Measurements from ENCODE around the gene PIGC. TPM values are rescaled to one million over a fixed set of nuclear protein-coding genes. Genes with fewer than 3 reads are reported as not detected.

PIGC gene
- 22.5 and 25.7 TPM in 2 replicates for total RNA-seq (2013; cell fraction: nucleolus; rRNA removed)
- 11.2 and 14.6 TPM in 2 replicates for total RNA-seq (2014; rRNA removed)
- 13.7 and 14.6 TPM in 2 replicates for total RNA-seq (2014; rRNA removed; fragmentation: Illumina TruSeq; extraction: Trizol)
- 11.0 and 11.3 TPM in 2 replicates for total RNA-seq (2021)
- 12.4 TPM for polyA plus RNA-seq (2011; ENCODE audit: low read depth)
- 34.7 and 37.3 TPM in 2 replicates for polyA plus RNA-seq (2011; rRNA removed)
- polyA plus RNA-seq (2011; cell fraction: cytosol; rRNA removed): 32.3 and 36.8 TPM in 2 replicates
- 20.8 and 25.0 TPM in 2 replicates for polyA plus RNA-seq (2011; cell fraction: nucleus; rRNA removed)
- 17.1 and 17.9 TPM in 2 replicates for polyA plus RNA-seq (2012)
- 16.0 and 20.1 TPM in 2 replicates for polyA plus RNA-seq (2014; fragmentation: Illumina TruSeq; extraction: Trizol)
- polyA plus RNA-seq (2014; fragmentation: Nextera tagmentation; extraction: Ambion mirVana): 10 to 100 TPM; 23.3 to 29.7 TPM
- polyA plus RNA-seq (2014; rRNA removed): 12.4 and 12.6 TPM in 2 replicates
- 10 to 100 TPM; 26.1 to 26.8 TPM for polyA plus RNA-seq (2016; fragmentation: Nextera tagmentation; extraction: Ambion mirVana)
- 43.6 and 50.8 TPM in 2 replicates for polyA minus RNA-seq (2011; rRNA and poly(A)+ RNA removed)
- 11.2 and 12.1 TPM in 2 replicates for polyA minus RNA-seq (2011; cell fraction: cytosol; rRNA and poly(A)+ RNA removed)
- polyA minus RNA-seq (2011; cell fraction: nucleus; rRNA and poly(A)+ RNA removed): 20.8 and 26.7 TPM in 2 replicates
- percentile 93 among the genes with signal in this experiment for Bru-seq, nascent RNA
- BruChase-seq, experiment 1, labeled RNA remaining after a 6-hour chase: percentile 77 among the genes with signal in this experiment
- BruChase-seq, experiment 2, labeled RNA remaining after a 2-hour chase: percentile 88 among the genes with signal in this experiment
- long read RNA-seq, experiment 1, transcript PIGC-201 (2 exons, 1,447 nt): major isoform, 27 of 33 reads
- long read RNA-seq, experiment 1, partial matches to known transcripts: 0 of 33 reads
- long read RNA-seq, experiment 1, other reads (novel, unspliced or antisense): 5 of 33 reads
- long read RNA-seq, experiment 2, transcript PIGC-201 (2 exons, 1,447 nt): major isoform, 206 of 254 reads
- long read RNA-seq, experiment 2, transcript PIGC-202 (1 exons, 2,630 nt): minor isoform, 12 of 254 reads
- long read RNA-seq, experiment 2, partial matches to known transcripts: 1 of 254 reads
- long read RNA-seq, experiment 2, other reads (novel, unspliced or antisense): 35 of 254 reads

GRCh38 chr1:172443666-172444453, at the start of gene PIGC:
Gene PIGC (minus strand): TSS chr1:172444069. CDS start chr1:172442622, 1,447 bp downstream.
- peaks cover 24% of the 10 kb centered on the region for H3K79me2 ChIP-seq (ENCODE audit: control insufficient read depth, insufficient read depth, low read length)
- no peaks in the 10 kb centered on the region for H3K4me1 ChIP-seq (ENCODE audit: control insufficient read depth, insufficient read depth, low read length)
- ATAC-seq (peak; percentile 99), DNase-seq (ENCODE audit: low read depth, low spot score) (peak; percentile 59), FAIRE-seq (peak; percentile 91)
- peak within 1 kb of the TSS; percentile 82 for H3K4me2 ChIP-seq (ENCODE audit: control insufficient read depth, insufficient read depth)
- ChIA-PET SMC1A (ENCODE audit: uncharacterized antibody, unreplicated experiment) (interaction anchor here (0.5 to 2.5 kb wide), 20 partner anchors 14 to 643 kb away, joined by 3 to 18 read pairs (median 4); no protein-coding TSS in a partner anchor), RAD21 (ENCODE audit: unreplicated experiment) (interaction anchor here (0.8 to 2.4 kb wide), 10 partner anchors 14 to 665 kb away, joined by 3 to 26 read pairs (median 3); no protein-coding TSS in a partner anchor), POLR2A (interaction anchor here (0.8 to 1.2 kb wide), 2 partner anchors 104 to 349 kb away, joined by 3 read pairs; no protein-coding TSS in a partner anchor), CTCF (interaction anchor here (0.8 to 7.8 kb wide), 32 partner anchors 9 to 641 kb away, joined by 3 to 91 read pairs (median 4); no protein-coding TSS in a partner anchor)
- TSS peak; percentile 70 for BruUV-seq (replicated peaks)
- H3K9me3 ChIP-seq (replicated peaks; ENCODE audit: control insufficient read depth, insufficient read depth, low read length): no peaks in the 10 kb centered on the region
- H3K27me3 ChIP-seq (replicated peaks in 1 of 2; ENCODE audit: control insufficient read depth in 2 of 2, insufficient read depth in 2 of 2, low read length in 1 of 2): no peaks in the 10 kb centered on the region
- intact Hi-C loops (cut with micrococcal nuclease; ENCODE audit: unreplicated experiment): loop anchor here (1.0 kb wide), 2 partner anchors 354 to 442 kb away; no protein-coding TSS in a partner anchor
- in situ Hi-C loops (cut with MboI): loop anchor here (25.0 kb wide), 1 partner anchor 657 kb away; the partner anchor contains the start of gene METTL13
- peak within 1 kb of the TSS; percentile 82 for H3K27ac ChIP-seq (ENCODE audit: control insufficient read depth, insufficient read depth)
- 6% methylated on average over 40 of the region's 43 CpGs for WGBS (ENCODE audit: insufficient coverage, insufficient replicate concordance, low lambda C conversion rate, missing lambda C conversion rate)
- H2AFZ ChIP-seq (ENCODE audit: control insufficient read depth, low read depth, low read length): peak within 1 kb of the TSS; percentile 93
- peak within 1 kb of the TSS; percentile 88 for H3K9ac ChIP-seq (ENCODE audit: control insufficient read depth, insufficient read depth, low read length)
- H4K20me1 ChIP-seq (ENCODE audit: control insufficient read depth, insufficient read depth): no peaks in the 10 kb centered on the region
- 0 out of 4 replicates have a peak, but pooled peaks cover 0 to 3% of the 10 kb centered on the region in 2 experiments for H3K36me3 ChIP-seq (ENCODE audit: control insufficient read depth in 2 of 2, insufficient read depth in 2 of 2, low read length in 1 of 2)
- peak within 1 kb of the TSS; percentile 94 for H3K4me3 ChIP-seq
- TF ChIP-seq BACH1 (IDR thresholded peaks at IDR 0.05; ENCODE audit: borderline replicate concordance) (no peak), RAD51 (IDR thresholded peaks at IDR 0.05) (no peak), KDM1A (IDR thresholded peaks at IDR 0.05; ENCODE audit: borderline replicate concordance) (no peak), NBN (IDR thresholded peaks at IDR 0.05) (0 out of 2 replicates have a peak, but pooled peaks have one; percentile 64), RB1 (IDR thresholded peaks at IDR 0.05; ENCODE audit: borderline replicate concordance) (peak; percentile 98), RELA (IDR thresholded peaks at IDR 0.05; ENCODE audit: borderline replicate concordance, partially characterized antibody) (no peak), YY1 (IDR thresholded peaks at IDR 0.05; ENCODE audit: low read depth, low read length) (peak; percentile 83; the same call in 1 of the 2 replicates), PKNOX1 (IDR thresholded peaks at IDR 0.05) (no peak)
- TF ChIP-seq, protein P1, sequence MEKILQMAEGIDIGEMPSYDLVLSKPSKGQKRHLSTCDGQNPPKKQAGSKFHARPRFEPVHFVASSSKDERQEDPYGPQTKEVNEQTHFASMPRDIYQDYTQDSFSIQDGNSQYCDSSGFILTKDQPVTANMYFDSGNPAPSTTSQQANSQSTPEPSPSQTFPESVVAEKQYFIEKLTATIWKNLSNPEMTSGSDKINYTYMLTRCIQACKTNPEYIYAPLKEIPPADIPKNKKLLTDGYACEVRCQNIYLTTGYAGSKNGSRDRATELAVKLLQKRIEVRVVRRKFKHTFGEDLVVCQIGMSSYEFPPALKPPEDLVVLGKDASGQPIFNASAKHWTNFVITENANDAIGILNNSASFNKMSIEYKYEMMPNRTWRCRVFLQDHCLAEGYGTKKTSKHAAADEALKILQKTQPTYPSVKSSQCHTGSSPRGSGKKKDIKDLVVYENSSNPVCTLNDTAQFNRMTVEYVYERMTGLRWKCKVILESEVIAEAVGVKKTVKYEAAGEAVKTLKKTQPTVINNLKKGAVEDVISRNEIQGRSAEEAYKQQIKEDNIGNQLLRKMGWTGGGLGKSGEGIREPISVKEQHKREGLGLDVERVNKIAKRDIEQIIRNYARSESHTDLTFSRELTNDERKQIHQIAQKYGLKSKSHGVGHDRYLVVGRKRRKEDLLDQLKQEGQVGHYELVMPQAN (conservative IDR thresholded peaks at IDR 0.05): peak; percentile 72; the same call in 1 of the 2 replicates
- TF ChIP-seq, protein P2, sequence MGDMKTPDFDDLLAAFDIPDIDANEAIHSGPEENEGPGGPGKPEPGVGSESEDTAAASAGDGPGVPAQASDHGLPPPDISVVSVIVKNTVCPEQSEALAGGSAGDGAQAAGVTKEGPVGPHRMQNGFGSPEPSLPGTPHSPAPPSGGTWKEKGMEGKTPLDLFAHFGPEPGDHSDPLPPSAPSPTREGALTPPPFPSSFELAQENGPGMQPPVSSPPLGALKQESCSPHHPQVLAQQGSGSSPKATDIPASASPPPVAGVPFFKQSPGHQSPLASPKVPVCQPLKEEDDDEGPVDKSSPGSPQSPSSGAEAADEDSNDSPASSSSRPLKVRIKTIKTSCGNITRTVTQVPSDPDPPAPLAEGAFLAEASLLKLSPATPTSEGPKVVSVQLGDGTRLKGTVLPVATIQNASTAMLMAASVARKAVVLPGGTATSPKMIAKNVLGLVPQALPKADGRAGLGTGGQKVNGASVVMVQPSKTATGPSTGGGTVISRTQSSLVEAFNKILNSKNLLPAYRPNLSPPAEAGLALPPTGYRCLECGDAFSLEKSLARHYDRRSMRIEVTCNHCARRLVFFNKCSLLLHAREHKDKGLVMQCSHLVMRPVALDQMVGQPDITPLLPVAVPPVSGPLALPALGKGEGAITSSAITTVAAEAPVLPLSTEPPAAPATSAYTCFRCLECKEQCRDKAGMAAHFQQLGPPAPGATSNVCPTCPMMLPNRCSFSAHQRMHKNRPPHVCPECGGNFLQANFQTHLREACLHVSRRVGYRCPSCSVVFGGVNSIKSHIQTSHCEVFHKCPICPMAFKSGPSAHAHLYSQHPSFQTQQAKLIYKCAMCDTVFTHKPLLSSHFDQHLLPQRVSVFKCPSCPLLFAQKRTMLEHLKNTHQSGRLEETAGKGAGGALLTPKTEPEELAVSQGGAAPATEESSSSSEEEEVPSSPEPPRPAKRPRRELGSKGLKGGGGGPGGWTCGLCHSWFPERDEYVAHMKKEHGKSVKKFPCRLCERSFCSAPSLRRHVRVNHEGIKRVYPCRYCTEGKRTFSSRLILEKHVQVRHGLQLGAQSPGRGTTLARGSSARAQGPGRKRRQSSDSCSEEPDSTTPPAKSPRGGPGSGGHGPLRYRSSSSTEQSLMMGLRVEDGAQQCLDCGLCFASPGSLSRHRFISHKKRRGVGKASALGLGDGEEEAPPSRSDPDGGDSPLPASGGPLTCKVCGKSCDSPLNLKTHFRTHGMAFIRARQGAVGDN (IDR thresholded peaks at IDR 0.05): peak; percentile 62

Data from GM12878 (cell line).